Muscle of arm (tissue), 14 donors: ENCODE results near the gene TMSB4Y. TPM values are rescaled to one million over a fixed set of nuclear protein-coding genes. Genes with fewer than 3 reads are reported as not detected.

Experiments
- DNase-seq: peaks from one replicate; pipeline ENCODE4 v3.0.0-alpha.2; 2013
- long read RNA-seq, 11 donors: transcript quantifications; one replicate each; lab custom pipeline, GENCODE V29; 2026
- polyA plus RNA-seq, 12 donors: library from polyadenylated mRNA; unstranded; fragments of 120-200 nt; gene quantifications; one replicate each; pipeline ENCODE4 v1.2.1, GENCODE V29; 2013; ENCODE audit not compliant: insufficient read length in 12 of 12

Gene TMSB4Y
- polyA plus RNA-seq: 1 to 10 TPM in 3 of 12 donors, under 1 TPM in 3, not detected in 6; 0.80 to 1.5 (median 0.99) TPM
- long read RNA-seq, donor 1: 0 reads
- long read RNA-seq, donor 2: 0 reads
- long read RNA-seq, donor 3: 0 reads
- long read RNA-seq, donor 4: 0 reads
- long read RNA-seq, donor 5: 0 reads
- long read RNA-seq, donor 6: 0 reads
- long read RNA-seq, donor 7, partial matches to known transcripts: 0 of 1 reads
- long read RNA-seq, donor 7, other reads (novel, unspliced or antisense): 0 of 1 reads
- long read RNA-seq, donor 8: 0 reads
- long read RNA-seq, donor 9: 0 reads
- long read RNA-seq, donor 10: 0 reads
- long read RNA-seq, donor 11: 0 reads

- no peak for DNase-seq
Observed at GRCh38 chrY:13703568-13703968, at the start of gene TMSB4Y. TMSB4Y (plus strand) TSS chrY:13703899.

- DNase-seq: no peak
Observed at GRCh38 chrY:13664162-13664561, 39.5 kb upstream of the TMSB4Y start.

GRCh38 chrY:13671122-13671521 lies 32.6 kb upstream of the TMSB4Y start:
- DNase-seq: no peak

GRCh38 chrY:13702276-13702675 lies 1.4 kb upstream of the TMSB4Y start:
- no peak for DNase-seq

GRCh38 chrY:13704121-13704930 lies 627 bp downstream of the TMSB4Y start:
- DNase-seq: no peak

- no peak for DNase-seq
Observed at GRCh38 chrY:13705197-13705596, 1.5 kb downstream of the TMSB4Y start.

GRCh38 chrY:13708038-13708437 lies 4.3 kb downstream of the TMSB4Y start:
- no peak for DNase-seq

- DNase-seq: no peak
Observed at GRCh38 chrY:13718996-13719395, 15.3 kb downstream of the TMSB4Y start.

GRCh38 chrY:13729517-13729916 lies 25.8 kb downstream of the TMSB4Y start:
- DNase-seq: no peak

GRCh38 chrY:13738618-13739017 lies 34.9 kb downstream of the TMSB4Y start:
- no peak for DNase-seq

GRCh38 chrY:13751289-13752071 lies 47.8 kb downstream of the TMSB4Y start:
- DNase-seq: no peak

- DNase-seq: no peak
Observed at GRCh38 chrY:13754661-13755060, 51.0 kb downstream of the TMSB4Y start.

Other genes starting within 250 kb of the TMSB4Y start
- gene UTY, start 223.9 kb upstream of the TMSB4Y start, polyA plus RNA-seq: 10 to 100 TPM in 5 of 12 donors, 1 to 10 TPM in 2, under 1 TPM in 2, not detected in 3; 0.04 to 19.6 (median 11.7) TPM